ENCODE measurements around the gene RPTN.
A peak's percentile ranks its signal among the peaks of the same experiment; 100 is the strongest.

The RPTN gene

DNA sequence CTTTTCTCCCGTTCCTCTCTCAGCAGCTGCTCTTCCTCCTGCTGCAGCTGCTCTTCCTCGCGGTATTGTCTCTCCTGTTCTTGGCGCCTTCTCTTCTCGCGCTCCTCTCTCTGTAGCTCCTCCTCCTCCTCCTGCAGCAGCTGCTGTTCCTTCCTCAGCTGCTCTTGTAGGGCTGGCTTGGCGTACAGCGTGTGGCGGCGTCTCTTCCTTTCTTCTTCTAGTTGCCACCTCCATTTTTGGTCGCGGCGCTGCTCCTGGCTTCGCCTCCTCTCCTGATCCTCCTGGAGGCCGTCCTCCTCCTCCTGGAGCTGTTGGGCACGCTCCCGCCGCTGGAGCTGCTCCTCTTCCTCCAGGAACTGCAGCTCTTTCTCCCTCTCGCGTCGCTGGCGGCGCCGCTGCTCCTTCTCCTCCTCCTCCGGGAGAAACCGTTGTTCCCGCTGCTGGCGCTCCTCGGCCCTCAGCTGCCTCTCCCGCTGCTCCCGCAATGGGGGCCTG is 48.6 kb downstream of the RPTN start:
- peak; percentile 49 for DNase-seq

DNA sequence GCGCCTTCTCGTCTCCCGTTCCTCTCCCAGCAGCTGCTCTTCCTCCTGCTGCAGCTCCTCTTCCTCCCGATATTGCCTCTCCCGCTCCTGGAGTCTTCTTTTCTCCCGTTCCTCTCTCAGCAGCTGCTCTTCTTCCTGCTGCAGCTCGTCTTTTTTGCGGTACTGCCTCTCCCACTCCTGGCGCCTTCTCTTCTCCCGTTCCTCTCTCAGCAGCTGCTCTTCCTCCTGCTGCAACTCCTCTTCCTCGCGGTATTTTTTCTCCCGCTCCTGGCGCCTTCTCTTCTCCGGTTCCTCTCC is 49.1 kb downstream of the RPTN start:
- no peak for DNase-seq

DNA sequence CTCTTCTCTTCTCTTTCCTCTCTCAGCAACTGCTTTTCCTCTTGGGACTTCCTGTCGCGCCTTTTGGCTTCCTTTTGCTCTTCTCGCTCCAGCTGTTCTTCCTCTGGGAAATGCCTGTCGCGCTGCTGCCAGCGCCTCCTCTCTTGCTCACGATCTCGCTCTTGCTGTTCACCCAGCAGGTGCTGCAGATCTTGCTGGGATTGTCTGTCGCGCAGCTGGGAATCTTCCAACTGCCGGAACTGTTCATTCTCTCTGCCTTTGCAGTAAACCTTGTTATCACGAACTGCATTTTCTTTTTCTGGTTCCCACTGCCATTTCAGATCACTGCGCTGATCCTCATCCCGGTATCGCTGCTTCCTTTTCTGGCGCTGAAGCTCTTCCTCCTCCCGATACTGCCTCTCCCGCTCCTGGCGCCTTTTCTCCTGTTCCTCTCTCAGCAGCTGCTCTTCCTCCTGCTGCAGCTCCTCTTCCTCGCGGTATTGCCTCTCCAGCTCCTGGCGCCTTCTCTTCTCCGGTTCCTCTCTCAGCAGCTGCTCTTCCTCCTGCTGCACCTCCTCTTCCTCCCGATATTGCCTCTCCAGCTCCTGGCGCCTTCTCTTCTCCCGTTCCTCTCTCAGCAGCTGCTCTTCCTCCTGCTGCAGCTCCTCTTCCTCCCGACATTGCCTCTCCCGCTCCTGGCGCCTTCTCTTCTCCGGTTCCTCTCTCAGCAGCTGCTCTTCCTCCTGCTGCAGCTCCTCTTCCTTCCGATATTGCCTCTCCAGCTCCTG is 49.6 kb downstream of the RPTN start:
- no peak for DNase-seq

DNA sequence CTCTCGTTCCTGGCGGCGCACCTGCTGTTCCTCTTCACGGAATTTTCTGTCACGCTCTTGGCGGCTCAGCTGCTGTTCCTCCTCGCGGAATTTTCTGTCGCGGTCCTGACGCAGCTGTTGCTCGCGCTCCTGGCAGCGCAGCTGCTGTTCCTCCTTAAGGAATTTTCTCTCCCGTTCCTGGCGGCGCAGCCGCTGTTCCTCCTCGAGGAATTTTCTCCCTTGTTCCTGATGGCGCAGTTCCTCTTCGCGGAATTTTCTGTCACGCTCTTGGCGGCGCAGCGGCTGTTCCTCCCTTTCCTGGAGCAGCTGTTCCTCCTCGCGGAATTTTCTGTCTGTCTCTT is 50.2 kb downstream of the RPTN start:
- DNase-seq, result no peak

DNA sequence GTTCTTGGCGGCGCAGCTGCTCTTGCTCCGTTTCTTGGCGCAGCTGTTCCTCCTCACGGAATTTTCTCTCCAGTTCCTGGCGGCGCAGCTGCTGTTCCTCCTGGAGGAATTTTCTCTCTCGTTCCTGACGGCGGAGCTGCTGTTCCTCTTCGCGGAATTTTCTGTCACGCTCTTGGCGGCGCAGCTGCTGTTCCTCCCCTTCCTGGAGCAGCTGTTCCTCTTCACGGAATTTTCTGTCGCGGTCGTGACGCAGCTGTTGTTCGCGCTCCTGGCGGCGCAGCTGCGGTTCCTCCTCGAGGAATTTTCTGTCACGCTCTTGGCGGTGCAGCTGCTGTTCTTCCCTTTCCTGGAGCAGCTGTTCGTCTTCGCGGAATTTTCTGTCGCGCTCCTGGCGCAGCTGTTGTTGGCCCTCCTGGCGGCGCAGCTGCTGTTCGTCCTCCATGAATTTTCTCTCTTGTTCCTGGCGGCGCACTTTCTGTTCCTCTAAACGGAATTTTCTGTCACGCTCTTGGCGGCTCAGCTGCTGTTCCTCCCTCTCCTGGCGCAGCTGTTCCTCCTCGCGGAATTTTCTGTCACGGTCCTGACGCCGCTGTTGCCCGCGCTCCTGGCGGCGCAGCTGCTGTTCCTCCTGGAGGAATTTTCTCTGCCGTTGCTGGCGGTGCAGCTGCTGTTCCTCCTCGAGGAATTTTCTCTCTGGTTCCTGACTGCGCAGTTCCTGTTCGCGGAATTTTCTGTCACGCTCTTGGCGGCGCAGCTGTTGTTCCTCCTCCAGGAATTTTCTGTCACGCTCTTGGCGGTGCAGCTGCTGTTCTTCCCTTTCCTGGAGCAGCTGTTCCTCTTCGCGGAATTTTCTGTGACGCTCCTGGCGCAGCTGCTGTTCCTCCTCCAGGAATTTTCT is 50.8 kb downstream of the RPTN start:
- DNase-seq, result no peak

DNA sequence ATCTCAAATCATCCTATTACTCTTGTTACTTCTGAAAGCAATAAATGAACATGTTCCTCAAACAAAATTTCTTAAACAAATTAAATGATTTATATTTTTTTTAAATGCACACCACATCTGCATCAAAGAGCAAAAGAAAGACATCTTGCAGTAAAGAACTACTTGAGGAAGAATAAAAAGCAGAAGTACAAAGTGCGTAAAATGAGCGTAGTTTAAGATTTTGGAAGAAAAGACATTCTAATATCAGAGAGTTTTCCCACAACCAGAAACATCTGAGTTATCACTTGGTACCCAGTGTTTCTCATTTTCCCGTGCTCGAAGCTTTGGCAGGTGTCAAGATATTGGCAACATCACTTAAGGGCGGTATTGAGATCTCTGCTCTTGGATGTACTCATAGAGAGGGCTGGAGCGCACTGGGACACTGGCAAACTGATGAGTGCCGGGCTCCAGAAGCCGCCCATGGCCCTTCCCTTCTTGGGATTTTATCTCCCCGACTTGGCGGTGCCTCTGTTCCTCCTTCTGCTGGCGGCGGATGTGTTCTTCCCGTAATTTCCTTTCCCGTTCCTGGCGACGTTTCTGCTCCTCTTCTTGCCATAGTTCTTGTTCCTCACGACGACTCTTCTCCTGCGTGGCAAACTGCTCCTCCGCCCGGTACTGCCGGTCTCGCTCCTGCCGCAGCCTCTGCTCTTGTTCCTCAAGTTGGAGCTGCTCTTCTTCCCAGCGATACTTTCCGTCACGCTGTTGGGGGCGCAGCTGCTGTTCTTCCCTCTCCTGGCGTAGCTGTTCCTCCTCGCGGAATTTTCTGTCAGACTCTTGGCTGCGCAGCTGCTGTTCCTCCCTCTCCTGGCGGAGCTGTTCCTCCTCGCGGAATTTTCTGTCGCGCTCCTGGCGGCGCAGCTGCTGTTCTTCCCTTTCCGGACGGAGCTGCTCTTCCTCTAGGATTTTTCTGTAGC is 51.7 kb downstream of the RPTN start:
- DNase-seq, result no peak

DNA sequence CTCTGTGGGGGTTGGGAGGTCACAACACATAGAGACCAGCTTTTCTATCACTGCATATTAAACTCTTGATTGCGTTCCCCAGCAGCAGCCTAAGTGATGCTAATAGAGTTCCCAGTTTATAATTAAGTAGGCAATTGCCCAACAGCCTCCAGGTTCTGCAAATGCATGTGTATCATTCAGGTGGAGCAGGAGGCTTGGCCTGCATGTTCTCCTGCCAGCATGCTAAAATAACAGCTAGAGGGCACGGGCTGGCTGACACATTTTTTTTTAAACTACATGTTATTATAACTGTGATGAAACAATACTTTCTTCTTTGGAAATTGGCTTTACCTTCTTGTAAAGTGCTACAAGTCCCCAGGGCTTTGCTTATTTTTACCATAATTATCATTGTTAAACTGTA is 54.2 kb downstream of the RPTN start:
- no peak for DNase-seq

All from activated CD4-positive, alpha-beta T cell treated with anti-CD3 and anti-CD28 coated beads, Interleukin-10, Interleukin-2, amounts not matched to agents 100 ng/mL and 50 ng/mL, durations not matched to agents 16 hours and 8 hours (primary cell).